Hepatocyte (in vitro differentiated cells): ENCODE data around the gene DNAJB13.

Experiments used
- EZH2 ChIP-seq: fragments of 200-600 bp; sonication (generic); IDR thresholded peaks from 2 replicates; pipeline ENCODE4 v1.6.1; 2016; ENCODE audit warnings: antibody characterized with exemption, mild to moderate bottlenecking, borderline replicate concordance
- TF ChIP-seq, protein P1 (sequence below): fragments of 200-600 bp; sonication (generic); IDR thresholded peaks from 2 replicates; pipeline ENCODE4 v1.5.1; 2016; ENCODE audit warnings: antibody characterized with exemption, mild to moderate bottlenecking; ENCODE audit not compliant: poor library complexity

DNA sequence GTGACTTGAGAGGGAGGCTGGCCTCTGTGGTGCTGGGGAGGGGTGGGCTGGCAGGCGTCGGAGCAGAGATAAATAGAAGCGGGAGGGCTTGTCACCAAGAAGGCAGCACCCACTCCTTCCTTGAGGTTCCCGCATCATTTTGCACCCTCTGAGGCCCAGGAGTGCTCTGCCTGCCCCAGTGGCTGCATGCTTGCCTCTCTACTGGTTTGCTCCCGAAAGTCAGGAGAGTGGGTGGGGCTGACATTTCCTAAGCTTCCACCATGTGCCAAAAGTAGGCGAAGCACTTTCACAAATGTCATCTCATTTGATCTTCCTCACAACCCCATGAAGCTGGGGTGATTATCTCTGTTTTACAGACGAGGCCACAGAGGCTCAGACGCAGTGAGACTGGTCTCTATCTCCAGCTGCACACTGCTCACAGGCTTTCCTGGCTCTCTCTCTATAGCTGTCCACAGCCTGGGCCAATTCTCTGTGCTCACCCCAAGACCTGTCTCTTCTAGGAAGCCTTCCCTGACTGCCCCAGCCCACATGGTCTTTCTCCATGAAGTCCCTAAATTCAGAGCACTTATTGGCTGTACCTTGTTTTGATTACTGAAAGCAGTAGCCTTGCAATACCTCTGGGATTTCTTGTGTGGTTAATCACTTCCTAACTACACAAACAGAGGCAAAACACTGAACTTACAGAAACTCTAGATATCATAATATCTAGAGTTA, 60.7 kb downstream of the DNAJB13 start:
- TF ChIP-seq EZH2: no peak
- TF ChIP-seq, protein P1, sequence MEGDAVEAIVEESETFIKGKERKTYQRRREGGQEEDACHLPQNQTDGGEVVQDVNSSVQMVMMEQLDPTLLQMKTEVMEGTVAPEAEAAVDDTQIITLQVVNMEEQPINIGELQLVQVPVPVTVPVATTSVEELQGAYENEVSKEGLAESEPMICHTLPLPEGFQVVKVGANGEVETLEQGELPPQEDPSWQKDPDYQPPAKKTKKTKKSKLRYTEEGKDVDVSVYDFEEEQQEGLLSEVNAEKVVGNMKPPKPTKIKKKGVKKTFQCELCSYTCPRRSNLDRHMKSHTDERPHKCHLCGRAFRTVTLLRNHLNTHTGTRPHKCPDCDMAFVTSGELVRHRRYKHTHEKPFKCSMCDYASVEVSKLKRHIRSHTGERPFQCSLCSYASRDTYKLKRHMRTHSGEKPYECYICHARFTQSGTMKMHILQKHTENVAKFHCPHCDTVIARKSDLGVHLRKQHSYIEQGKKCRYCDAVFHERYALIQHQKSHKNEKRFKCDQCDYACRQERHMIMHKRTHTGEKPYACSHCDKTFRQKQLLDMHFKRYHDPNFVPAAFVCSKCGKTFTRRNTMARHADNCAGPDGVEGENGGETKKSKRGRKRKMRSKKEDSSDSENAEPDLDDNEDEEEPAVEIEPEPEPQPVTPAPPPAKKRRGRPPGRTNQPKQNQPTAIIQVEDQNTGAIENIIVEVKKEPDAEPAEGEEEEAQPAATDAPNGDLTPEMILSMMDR: no peak
